GM21717 (cell line): ENCODE measurements around the gene PLD2.
A peak's percentile ranks its signal among the peaks of the same experiment; 100 is the strongest.

ENCODE experiments used
- ATAC-seq: cut with Tn5 transposase; IDR thresholded peaks from one replicate; pipeline ENCODE4 v1.9.1; 2021; ENCODE audit warnings: mild to moderate bottlenecking, moderate library complexity; ENCODE audit not compliant: unreplicated experiment

The PLD2 gene

DNA sequence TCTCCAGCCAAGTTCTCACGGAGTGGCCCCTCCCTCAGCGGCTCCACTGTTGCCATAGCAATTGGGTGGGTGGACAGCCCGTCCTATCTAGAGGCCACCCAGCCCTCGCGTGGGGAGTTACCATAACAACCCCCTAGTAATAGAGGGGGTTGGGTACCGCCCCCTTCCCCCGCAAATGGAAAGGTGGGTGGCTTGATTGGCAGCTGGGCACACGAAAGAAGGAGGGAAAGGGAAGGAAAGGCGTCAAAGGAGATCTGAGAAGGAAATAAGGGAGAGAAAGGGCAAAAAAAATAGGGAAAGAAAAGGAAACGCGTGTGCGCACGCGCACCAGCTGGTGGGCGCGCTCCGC is 25.9 kb downstream of the PLD2 start:
- ATAC-seq = peak; percentile 2

DNA sequence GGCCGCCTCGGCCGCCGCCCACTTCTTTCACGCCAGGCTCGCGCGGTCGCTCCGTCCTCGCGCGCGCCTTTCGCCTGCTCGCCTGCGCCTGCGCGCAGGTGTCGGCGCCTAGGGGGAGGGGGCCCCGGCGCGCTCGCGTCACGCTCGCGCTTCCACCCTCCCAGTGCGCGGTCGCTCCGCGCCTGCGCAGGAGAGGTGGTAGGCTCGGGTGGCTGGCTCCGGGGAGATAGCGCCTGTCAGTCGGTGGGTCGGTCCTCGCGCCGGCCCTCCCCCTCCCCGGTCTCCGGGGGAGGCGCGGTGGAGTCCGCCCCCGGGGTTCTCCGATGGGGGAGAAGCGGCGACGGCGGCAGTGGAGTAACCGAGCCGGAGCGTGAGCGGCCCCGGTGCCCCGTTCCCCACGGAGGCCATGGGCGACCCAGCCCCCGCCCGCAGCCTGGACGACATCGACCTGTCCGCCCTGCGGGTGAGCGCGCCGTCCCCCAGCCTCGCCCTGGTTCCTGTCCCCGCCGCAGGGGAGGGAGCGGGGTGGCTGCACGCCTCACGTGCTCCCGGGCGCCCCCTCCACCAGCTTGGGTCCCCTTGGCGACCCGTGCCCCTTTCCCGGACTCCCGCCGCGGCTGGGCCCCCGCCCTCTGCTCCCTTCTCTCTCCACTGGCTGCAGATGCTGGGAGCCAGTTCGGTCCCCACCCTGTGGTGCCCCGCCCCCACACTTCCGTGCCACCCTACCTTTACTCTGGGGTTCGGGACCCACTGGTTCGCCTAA is 26.4 kb downstream of the PLD2 start, which contains the start of gene MINK1:
TSS of gene MINK1 (plus strand) at position 163 of the 763 bp plus-strand sequence. CDS start at position 407, 244 bp downstream.
- peak; percentile 66 for ATAC-seq

DNA sequence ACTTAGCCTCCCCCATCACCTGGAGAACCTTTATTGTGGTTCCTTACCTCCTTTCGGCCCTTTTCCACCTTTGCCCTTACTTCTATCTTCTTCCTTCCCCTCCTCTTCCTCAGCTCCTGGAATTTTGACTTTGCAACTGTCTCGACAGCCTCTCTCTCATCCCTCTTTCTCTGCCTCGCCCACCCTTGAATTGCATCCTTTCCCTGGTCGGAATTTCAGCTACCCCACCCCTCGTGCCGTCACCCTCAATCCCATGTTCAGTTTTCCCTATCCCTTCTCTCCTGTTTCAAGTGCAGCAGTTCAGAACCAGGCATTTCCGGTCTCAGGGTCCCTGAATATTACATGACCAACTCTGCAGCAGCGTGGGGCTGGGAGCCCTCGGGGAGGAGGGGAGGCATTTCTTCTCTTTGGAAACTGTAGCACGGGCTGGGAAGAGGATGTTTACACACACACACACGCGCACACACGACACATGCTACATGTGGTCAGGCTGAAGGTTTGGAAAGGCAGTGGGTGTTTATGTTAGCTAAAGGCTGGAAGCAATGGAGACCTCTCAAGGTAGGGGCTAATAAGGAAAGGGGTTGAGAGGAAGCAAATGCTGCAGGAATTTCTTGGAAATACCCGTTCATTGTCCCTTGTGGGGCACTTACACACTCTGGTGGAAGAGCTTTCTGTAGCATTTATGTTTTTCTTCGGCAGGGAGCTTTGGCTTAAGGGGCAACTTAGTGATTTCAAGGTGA is 27.2 kb downstream of the PLD2 start:
- ATAC-seq = no peak

DNA sequence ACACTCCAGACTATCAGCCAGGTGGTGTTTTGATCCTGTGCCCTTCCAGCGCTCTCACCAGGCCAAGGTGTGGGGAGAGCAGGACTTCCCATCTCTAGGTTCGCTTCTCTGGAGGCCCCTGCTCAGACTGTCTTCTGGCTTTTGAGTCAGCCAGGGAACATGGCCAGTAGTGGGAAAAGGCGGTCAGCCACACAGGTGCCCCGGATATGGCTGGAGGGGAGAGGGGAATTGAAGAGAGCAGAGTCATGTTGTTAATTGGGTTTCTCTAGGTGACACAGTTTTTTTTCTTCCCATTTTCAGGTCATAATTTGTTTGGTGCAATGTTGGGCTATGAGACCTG is 27.7 kb downstream of the PLD2 start:
- no peak for ATAC-seq

DNA sequence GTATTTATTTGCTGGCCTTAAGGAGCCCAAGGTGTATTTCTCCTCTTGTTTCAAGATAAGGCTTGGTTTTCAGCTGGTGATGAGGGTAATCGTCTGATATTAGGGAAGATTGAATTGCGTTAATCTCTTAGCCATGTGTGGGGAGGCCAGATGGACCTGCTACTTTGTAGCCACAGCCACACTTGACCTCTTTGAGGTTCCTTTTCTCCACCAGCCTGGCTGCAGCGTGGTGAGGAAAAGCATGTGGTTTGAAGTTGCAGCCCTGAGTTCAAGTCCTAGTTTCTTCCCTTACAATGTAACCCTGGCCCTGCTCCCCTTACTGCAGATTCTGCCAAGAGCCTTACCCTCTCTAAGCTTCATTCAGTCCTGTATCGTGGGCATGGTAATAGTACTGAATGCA is 29.3 kb downstream of the PLD2 start:
- no peak for ATAC-seq

DNA sequence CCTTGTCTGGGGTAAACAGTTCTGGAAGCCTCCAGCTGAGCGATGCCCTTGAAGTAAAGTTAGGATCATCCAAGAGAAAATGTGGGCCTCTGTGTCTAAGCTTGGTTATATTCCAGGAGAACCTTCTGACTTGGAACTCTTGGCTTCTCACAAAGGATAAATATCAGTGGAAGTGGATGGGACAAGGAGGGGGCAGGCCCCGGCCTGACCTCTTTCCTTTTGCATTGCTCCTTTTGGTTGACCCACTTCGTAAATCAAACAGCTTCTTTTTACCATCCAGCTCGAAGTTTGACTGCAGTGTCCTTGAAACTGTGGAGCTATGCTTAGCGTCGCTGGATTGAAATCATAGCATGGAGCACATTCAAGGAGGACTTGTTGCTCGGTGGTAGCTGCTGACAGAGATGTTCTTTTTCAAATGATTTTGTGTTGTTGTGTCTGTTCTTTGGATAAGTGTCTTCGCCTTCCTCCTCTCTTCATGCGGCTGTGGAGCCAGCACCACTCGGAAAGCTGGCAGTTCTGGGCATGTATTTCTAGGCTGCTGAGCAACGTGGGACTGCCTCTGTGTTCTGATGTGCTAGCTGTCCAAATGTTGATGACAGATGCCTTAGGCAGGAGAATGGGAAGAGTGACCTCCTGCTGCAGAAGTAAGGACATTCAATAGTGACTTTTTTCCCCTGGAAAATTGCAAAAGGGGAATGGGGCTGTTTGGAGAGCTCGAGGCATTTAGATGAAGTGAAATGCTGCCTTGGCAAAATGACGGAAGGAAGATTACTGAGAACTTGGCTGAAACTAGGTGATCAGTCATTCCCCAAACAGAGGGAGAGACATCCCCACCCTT is 30.7 kb downstream of the PLD2 start:
- no peak for ATAC-seq

DNA sequence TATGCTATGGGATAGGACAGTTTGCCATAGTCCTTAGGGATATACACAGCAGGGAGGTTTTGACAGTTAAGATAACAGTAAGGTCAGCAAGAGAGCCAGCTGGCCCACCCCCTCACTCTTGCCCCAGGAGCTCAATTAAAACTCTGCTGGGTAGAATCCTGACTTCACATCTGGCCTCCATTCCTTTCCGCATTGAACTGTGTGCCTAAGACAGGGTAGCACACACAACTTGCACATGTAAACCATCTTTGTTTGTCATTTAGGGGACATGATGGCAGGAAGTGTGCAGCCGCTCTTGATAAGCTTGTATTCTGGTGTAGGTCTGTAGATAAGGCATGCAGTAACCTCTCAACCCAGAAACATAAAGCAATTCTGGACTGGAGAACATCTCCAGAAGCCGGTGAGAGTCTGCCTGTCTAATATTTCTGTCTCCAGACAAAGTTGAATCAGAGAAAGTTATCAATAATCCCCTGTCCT is 31.4 kb downstream of the PLD2 start:
- no peak for ATAC-seq

DNA sequence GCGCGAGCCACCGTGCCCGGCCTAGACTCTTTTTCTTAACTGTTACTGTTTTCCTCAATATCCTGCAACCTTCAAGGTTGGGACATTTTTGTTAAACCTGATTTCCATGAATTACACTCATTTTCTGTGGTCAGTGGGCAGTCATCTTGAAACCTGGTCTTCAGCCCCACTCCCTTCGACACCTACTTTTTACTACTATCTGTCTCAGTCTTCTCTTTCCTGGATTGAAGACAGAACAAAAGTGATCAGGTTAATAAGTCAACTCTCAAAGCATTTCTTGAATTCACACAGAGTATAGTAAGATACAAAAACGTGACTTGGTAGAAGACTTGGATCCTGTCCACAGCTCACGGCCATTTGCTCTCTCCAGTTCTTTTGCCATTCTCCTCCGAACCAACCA is 32.3 kb downstream of the PLD2 start:
- no peak for ATAC-seq

DNA sequence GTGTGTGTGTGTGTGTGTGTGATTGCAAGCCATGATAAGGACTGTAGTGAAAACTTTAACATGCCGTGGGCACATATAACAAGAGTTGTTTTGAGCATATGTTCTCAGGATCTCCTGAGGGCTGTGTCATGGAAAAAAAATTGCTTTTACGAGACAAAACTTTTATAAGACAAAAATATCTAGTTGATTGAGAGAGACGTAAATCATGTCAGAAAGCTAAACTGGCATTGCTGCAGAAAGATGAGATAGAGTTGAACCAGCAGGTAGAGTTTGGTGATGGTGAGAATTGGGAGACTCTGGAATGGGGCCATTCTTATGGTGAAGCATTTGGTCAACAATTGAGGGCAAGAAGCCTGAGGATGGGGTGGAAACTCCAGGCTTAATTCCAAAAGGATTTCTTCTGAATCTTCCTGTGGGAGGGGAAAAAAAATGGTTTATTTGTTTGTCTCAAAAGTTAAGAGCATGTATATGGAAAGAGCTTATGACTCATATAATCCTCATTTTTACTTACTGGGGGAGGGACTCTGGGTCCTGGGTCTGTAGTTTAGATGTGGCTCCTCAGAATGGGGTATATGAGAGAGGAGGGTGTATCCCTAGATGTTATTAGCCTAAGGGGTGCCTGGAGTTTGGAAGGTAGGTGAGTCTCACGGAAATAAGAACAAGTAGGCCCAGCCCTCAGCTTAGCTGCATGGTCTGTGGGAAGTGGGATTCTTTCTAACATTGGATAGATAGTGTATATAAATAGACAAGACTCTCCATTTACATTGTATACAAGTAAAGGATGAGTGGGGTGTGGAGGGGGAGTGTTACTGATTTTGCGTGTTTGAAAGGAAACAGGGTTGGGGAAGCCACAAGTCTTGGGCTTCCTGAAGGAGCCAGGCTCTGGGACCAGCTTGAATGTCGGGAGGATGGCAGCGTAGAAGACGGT is 33.3 kb downstream of the PLD2 start:
- ATAC-seq = no peak

DNA sequence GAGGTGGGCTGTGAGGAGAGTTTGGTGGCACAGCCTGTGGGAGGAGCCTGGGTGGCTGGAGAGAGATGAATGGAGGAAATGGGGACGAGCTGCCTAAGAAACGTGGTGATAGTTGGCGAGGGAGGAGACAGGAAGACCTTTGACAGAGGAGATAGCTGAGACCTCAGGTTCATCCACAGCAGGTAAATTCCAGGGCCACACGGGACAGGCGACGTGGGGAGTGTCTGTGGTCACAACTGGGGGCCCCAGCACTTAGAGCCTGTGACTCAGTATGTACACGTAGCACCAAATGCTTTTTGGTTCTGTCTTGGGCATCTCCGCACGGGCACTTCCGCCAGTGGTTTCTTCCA is 33.9 kb downstream of the PLD2 start:
- no peak for ATAC-seq

DNA sequence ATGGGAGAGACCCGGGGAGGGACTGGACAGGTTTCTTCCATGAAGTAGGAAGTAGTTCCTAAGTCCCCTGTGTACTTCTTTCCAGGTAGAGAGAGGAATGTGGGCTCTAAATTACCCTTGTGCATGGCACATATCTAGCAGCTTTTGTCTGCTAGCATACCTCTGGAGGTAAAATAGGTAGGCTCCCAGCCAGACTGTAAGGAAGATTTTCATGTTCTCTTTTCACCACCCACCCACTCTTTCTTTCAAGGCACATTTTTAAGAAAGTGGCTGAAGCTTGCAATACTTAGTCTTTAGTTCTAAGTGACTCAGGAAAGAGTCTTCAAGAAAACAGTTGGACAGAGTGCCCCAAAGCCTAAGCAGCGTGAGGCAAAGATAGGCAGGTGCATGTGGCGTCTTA is 35.4 kb downstream of the PLD2 start:
- ATAC-seq = no peak

DNA sequence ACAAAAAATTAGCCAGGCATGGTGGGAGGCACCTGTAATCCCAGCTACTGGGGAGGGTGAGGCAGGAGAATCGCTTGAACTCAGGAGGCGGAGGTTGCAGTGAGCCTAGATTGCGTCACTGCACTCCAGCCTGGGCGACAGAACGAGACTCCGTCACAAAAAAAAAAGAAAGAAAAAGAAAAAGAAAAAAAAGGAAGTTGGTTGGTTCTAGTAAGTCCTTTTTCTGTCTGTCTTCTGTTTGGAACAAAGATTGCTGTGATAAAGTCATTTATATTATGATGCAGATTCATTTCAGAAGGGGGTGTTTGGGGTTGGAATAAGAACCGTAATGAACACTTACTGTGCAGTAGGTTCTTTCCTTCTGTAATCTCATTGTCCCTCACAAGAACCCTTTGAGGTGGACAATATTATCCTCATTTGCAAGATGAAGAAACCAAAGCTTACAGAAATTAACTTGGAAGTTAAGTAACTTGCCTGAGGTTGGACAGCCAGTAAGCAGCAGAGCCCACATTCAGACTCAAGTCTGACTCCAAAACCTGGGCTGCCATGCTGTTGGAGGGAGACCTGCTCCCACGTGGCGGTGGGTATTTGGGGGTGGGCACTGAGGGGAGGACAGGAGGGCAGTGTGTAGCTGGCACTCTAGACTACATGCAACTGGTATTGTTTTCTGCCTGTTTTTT is 36.5 kb downstream of the PLD2 start:
- no peak for ATAC-seq

DNA sequence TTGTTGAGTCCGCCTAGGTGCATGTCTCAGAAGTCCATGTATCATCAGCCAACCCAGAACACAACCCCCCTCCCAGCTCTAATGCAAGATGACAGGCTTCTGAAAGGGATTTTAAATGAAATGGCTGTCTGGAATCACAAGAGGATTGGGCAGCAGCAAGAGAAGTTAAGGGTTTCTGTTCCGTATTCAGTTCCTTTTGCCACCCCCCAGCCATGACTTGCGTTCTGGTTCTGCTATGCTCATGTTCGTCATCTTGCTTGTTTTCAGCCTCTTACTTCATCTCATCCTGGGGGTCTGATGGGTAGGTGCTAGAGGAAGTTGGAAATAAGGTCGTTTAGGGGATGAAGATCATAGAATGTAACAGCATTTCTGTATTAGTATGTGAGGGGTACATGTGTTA is 38.2 kb downstream of the PLD2 start:
- no peak for ATAC-seq

DNA sequence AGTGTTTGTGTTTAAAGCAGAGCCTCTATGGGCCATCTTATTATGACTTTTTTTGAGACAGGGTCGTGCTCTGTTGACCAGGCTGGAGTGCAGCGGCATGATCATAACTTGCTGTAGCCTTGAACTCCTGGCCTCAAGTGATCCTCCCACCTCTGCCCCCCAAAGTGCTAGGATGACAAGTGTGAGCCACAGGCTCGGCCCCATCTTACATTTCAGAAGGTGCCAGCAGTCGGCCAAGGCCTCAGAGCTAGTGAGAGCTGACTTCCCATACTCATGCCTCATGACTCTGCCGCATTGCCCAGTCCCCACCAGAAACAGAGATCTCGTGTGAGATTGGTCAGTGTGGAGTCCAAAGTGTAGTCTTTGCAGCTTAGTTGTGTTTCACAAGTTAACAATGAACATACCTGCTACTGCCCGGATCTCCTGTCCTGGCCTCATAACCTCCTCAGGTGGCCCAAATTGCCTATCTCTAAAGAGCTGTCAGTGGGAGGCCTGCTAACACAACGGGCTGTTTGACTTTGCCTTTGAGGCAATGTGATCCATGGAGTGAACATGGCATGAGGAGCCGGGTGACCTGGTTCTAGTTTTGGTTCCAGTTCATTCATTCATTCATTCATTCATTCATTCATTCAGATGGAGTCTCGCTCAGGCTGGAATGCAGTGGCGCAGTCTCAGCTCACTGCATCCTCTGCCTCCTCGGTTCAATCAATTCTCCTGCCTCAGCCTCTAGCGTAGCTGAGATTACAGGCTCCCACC is 39.9 kb downstream of the PLD2 start:
- ATAC-seq = no peak

DNA sequence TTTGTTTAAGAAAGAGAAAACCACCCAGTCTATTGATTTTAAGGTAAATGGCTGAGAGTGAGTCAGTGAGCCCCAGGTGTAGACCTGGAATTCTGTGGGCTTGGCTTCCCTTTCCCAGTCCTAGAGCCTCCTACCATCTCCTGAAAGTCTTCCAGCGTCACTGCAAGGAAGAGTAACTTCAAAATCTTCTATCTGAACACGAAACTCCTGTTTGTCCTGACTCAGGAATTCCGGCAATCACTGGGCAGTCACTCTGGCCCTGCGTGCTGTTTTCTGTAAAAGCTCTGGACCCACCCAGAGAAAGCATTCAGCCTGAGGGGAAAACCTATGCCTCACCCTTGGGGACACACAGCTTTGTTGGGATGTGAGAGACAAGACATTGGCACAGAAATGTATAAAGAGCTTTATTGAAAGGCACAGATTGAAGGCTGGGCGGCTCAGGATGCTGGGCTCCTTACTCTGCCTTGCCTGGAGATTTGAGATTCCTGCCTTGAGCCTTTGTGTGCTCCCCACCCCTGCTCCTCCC is 42.1 kb downstream of the PLD2 start:
- no peak for ATAC-seq

DNA sequence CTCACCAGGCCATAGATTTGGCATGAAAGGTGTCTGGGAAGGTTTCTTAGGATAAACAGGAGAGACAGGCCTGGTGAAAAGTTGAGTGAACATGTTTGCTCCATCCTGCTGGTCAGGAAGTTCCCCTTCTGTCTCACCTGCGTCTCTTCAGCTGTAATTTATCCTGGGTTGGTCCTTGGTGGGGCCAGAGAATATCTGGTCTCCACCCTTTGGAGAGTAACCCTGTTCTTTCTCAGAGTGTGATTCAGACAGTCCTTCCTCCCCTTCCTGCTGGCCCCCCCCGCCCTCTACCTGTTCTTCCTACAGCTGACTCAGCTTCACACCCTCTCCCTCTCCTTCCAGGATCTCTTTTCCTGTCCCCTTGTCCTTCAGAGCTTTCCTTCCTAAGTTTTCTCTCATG is 43.3 kb downstream of the PLD2 start:
- ATAC-seq = no peak

DNA sequence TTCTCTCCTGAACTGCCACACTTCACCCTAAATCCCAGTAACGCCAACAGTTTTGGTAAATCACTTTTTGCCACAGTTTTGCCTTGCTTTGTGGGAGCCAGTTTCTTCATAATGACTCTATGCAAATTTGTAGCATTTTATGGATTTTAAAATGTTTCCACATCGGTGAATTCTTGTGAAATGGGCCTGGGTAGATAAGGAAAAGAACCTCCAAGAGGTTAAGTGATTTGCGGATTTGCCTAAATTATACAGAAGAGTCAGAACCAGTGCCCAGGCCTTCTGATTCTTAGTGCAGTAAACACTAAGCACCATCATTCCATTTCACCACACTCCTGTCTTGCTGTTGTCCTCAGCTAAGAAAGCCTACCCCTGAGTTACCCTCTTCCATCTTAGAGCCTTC is 44.1 kb downstream of the PLD2 start:
- ATAC-seq = no peak

DNA sequence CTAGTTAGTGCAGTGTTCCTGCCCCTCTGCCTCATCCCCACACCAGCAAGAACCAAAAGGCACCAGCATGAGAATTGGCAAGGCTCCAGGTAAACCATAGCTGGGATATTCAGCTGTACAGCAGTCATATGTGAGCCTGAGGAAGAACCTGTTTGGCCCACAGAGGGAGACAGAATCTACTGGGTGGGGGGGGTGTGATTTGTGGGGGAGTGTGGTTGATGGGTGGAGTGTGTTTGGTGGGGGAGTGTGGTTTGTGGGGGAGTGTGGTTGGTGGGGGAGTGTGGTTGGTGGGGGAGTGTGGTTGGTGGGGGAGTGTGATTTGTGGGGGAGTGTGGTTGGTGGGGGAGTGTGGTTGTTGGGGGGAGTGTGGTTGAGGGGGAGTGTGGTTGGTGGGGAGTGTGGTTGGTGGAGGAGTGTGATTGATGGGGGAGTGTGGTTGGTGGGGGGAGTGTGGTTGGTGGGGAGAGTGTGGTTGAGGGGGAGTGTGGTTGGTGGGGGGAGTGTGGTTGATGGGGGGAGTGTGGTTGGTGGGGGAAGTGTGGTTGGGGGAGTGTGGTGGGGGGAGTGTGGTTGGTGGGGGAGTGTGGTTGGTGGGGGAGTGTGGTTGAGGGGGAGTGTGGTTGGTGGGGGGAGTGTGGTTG is 45.7 kb downstream of the PLD2 start:
- ATAC-seq = no peak

DNA sequence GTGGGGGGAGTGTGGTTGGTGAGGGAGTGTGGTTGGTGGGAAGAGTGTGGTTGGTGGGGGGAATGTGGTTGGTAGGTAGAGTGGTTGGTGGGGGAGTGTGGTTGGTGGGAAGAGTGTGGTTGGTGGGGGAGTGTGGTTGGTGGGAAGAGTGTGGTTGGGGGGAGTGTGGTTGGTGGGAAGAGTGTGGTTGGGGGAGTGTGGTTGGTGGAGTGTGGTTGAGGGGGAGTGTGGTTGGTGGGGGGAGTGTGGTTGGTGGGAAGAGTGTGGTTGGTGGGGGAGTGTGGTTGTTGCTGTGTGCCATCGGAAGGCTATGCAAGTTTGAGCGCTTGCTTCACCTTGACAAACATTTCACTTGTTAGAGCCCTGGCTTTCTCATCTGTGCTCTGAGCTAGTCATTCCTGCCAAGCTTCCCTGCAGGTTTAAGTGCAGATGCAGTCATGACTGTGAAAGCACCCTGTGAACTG is 46.3 kb downstream of the PLD2 start:
- ATAC-seq = no peak
